KMS-11 (cell line): ENCODE data around the gene HHAT.

Source experiments
- H2AFZ ChIP-seq: fragments of 200-600 bp; sonication (generic); 2 replicates; pipeline ENCODE4 v1.6.1; 2016; ENCODE audit warnings: antibody characterized with exemption, mixed run types, low read depth
- H3K27ac ChIP-seq: fragments of 200-600 bp; sonication (generic); 2 replicates; pipeline ENCODE4 v1.6.1; 2016; ENCODE audit warnings: mild to moderate bottlenecking, mixed run types
- H3K27me3 ChIP-seq: fragments of 200-600 bp; sonication (generic); 2 replicates; pipeline ENCODE4 v1.6.1; 2017; ENCODE audit warnings: mild to moderate bottlenecking, low read depth, mixed run types, moderate library complexity; ENCODE audit not compliant: insufficient read depth
- H3K36me3 ChIP-seq: fragments of 200-600 bp; sonication (generic); 2 replicates; pipeline ENCODE4 v1.6.1; 2017; ENCODE audit warnings: mild to moderate bottlenecking, mixed run types; ENCODE audit not compliant: insufficient read depth
- H3K4me1 ChIP-seq: fragments of 200-600 bp; sonication (generic); 2 replicates; pipeline ENCODE4 v1.6.1; 2016; ENCODE audit warnings: mild to moderate bottlenecking, low read depth, mixed run types; ENCODE audit not compliant: poor library complexity, severe bottlenecking
- H3K4me2 ChIP-seq: fragments of 200-600 bp; sonication (generic); 2 replicates; pipeline ENCODE4 v1.7.0; 2016; ENCODE audit warnings: mild to moderate bottlenecking, mixed run types
- H3K4me3 ChIP-seq: fragments of 200-600 bp; sonication (generic); IDR thresholded peaks from 2 replicates; pipeline ENCODE4 v1.6.1; 2017; ENCODE audit warnings: low read depth, low read length, mixed read lengths; ENCODE audit not compliant: insufficient read depth
- H3K79me2 ChIP-seq: fragments of 200-600 bp; sonication (generic); 2 replicates; pipeline ENCODE4 v1.6.1; 2016; ENCODE audit warnings: low read depth, mixed run types; ENCODE audit not compliant: insufficient read depth
- H3K9ac ChIP-seq: fragments of 200-600 bp; sonication (generic); 2 replicates; pipeline ENCODE4 v1.6.1; 2016; ENCODE audit warnings: mild to moderate bottlenecking, mixed run types
- H4K20me1 ChIP-seq: fragments of 200-600 bp; sonication (generic); 2 replicates; pipeline ENCODE4 v1.6.1; 2016; ENCODE audit warnings: mild to moderate bottlenecking, mixed run types; ENCODE audit not compliant: insufficient read depth
- TF ChIP-seq, protein P1 (sequence below): fragments of 200-600 bp; sonication (generic); conservative IDR thresholded peaks from 2 replicates; pipeline ENCODE4 v1.6.1; 2017; ENCODE audit warnings: low read depth, mild to moderate bottlenecking, antibody characterized with exemption, low read length, moderate library complexity, mixed read lengths

The HHAT gene

GRCh38 chr1:210478820-210479219, 150.1 kb downstream of the HHAT start:
- Histone ChIP-seq H3K4me1 (no peaks in the 10 kb centered on the region), H3K27me3 (no peaks in the 10 kb centered on the region), H3K79me2 (no peaks in the 10 kb centered on the region), H3K4me3 (no peak overlapping the region), H3K9ac (no peak overlapping the region), H3K4me2 (no peak overlapping the region), H3K36me3 (no peaks in the 10 kb centered on the region), H2AFZ (no peak overlapping the region), H4K20me1 (no peaks in the 10 kb centered on the region), H3K27ac (no peak overlapping the region)
- TF ChIP-seq, protein P1, sequence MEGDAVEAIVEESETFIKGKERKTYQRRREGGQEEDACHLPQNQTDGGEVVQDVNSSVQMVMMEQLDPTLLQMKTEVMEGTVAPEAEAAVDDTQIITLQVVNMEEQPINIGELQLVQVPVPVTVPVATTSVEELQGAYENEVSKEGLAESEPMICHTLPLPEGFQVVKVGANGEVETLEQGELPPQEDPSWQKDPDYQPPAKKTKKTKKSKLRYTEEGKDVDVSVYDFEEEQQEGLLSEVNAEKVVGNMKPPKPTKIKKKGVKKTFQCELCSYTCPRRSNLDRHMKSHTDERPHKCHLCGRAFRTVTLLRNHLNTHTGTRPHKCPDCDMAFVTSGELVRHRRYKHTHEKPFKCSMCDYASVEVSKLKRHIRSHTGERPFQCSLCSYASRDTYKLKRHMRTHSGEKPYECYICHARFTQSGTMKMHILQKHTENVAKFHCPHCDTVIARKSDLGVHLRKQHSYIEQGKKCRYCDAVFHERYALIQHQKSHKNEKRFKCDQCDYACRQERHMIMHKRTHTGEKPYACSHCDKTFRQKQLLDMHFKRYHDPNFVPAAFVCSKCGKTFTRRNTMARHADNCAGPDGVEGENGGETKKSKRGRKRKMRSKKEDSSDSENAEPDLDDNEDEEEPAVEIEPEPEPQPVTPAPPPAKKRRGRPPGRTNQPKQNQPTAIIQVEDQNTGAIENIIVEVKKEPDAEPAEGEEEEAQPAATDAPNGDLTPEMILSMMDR, result no peak

GRCh38 chr1:210482491-210482890, 153.8 kb downstream of the HHAT start:
- H3K4me3 ChIP-seq, result no peak overlapping the region
- H2AFZ ChIP-seq, result no peak overlapping the region
- no peak overlapping the region for H3K9ac ChIP-seq
- no peaks in the 10 kb centered on the region for H3K79me2 ChIP-seq
- TF ChIP-seq, protein P1, result no peak
- no peak overlapping the region for H3K4me2 ChIP-seq
- H3K27ac ChIP-seq, result no peak overlapping the region
- no peaks in the 10 kb centered on the region for H3K36me3 ChIP-seq
- H3K27me3 ChIP-seq, result no peaks in the 10 kb centered on the region
- H3K4me1 ChIP-seq, result no peaks in the 10 kb centered on the region
- no peaks in the 10 kb centered on the region for H4K20me1 ChIP-seq

GRCh38 chr1:210482945-210483617, 154.4 kb downstream of the HHAT start:
- TF ChIP-seq, protein P1, result no peak
- Histone ChIP-seq H4K20me1 (no peaks in the 10 kb centered on the region), H3K36me3 (no peaks in the 10 kb centered on the region)

DNA sequence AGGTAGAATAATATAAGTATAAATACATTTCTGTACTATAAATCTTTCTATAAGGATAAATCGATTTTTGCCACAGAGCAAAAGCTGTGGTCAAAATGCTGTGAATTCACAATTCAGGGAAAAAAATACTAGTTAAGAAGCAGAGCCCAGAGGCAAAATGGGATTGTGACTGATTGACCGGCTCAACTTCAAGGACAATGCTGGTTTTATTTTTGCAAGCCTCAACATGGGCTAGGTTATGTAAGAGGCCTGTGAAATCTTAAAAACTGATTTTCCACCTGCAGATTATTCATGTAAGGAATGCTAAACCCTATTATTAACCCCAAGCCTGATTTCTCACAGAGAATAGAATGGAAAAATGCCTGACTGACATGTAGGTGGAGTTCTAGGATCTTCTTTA, 155.1 kb downstream of the HHAT start:
- no peak overlapping the region for H3K9ac ChIP-seq
- H2AFZ ChIP-seq, result no peak overlapping the region

More at GRCh38 chr1:210482945-210483617, 154.4 kb downstream of the HHAT start:
- H2AFZ ChIP-seq, result no peak overlapping the region
- no peak overlapping the region for H3K9ac ChIP-seq
- H3K27ac ChIP-seq, result no peak overlapping the region
- H3K4me1 ChIP-seq, result no peaks in the 10 kb centered on the region
- no peak overlapping the region for H3K4me2 ChIP-seq
- H3K27me3 ChIP-seq, result no peaks in the 10 kb centered on the region
- H3K4me3 ChIP-seq, result no peak overlapping the region
- no peaks in the 10 kb centered on the region for H3K79me2 ChIP-seq

More for the DNA sequence above, 155.1 kb downstream of the HHAT start:
- TF ChIP-seq, protein P1, result no peak
- no peaks in the 10 kb centered on the region for H3K4me1 ChIP-seq
- no peak overlapping the region for H3K27ac ChIP-seq
- H4K20me1 ChIP-seq, result no peaks in the 10 kb centered on the region
- no peaks in the 10 kb centered on the region for H3K36me3 ChIP-seq
- H3K4me3 ChIP-seq, result no peak overlapping the region
- no peaks in the 10 kb centered on the region for H3K79me2 ChIP-seq
- H3K4me2 ChIP-seq, result no peak overlapping the region
- H3K27me3 ChIP-seq, result no peaks in the 10 kb centered on the region
